Measurements from ENCODE around the gene VIM.

Gene VIM

DNA sequence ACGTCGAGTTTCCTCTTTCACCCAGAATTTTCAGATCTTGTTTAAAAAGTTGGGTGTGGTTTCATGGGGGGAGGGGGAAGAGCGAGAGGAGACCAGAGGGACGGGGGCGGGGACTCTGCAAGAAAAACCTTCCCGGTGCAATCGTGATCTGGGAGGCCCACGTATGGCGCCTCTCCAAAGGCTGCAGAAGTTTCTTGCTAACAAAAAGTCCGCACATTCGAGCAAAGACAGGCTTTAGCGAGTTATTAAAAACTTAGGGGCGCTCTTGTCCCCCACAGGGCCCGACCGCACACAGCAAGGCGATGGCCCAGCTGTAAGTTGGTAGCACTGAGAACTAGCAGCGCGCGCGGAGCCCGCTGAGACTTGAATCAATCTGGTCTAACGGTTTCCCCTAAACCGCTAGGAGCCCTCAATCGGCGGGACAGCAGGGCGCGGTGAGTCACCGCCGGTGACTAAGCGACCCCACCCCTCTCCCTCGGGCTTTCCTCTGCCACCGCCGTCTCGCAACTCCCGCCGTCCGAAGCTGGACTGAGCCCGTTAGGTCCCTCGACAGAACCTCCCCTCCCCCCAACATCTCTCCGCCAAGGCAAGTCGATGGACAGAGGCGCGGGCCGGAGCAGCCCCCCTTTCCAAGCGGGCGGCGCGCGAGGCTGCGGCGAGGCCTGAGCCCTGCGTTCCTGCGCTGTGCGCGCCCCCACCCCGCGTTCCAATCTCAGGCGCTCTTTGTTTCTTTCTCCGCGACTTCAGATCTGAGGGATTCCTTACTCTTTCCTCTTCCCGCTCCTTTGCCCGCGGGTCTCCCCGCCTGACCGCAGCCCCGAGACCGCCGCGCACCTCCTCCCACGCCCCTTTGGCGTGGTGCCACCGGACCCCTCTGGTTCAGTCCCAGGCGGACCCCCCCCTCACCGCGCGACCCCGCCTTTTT, at the start of gene VIM:
VIM (plus strand) TSS at position 151 of the 925 bp plus-strand sequence. CDS start 1,182 bp downstream, outside the sequence.
- peak; percentile 92 for DNase-seq (ENCODE audit: extremely low read depth, low read depth)
- peak; percentile 2 for TF ChIP-seq CTCF (IDR thresholded peaks at IDR 0.05; ENCODE audit: low read depth, low read length)

GRCh38 chr10:17179002-17179401, 49.0 kb upstream of the VIM start:
- DNase-seq (ENCODE audit: extremely low read depth, low read depth) = no peak
- TF ChIP-seq CTCF (IDR thresholded peaks at IDR 0.05; ENCODE audit: low read depth, low read length) = no peak

DNA sequence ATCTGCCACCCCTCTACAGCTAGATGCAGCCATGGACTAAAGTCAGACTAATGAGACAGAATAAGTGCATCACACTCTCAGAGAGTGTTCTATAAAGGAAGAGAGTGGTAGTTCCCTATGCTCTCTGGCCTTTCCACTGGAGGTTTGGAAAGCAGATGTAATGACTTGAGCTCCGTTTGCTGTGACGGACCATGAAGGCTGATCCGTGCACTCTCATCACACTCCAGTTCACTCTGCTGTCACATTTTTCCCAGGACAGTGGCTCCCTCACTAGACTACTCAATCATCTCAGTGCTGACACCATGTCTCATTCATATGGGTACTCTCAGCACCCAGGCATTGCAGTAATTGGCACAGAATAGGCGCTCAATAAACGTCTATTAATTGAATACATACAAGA, 46.9 kb upstream of the VIM start:
- TF ChIP-seq CTCF (IDR thresholded peaks at IDR 0.05; ENCODE audit: low read depth, low read length) = no peak
- no peak for DNase-seq (ENCODE audit: extremely low read depth, low read depth)

DNA sequence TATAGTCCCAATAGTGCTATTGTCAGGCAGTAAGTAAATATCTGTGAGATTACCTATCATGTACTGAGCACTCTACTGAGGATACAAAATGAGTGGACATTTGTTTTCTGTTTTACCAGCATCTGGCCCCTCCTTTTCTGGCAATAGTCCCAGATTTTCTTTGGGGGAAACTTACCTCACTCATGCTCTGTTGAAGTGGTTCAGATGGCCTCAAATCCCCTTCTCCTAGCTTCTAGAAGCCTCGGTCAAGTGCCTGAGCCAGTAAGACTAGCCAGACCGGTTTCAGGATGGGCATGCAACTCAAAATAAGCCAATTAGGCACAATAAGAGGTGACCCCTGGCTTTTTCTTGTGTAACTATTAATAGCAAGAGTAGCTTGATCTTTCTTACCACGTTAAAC, 46.3 kb upstream of the VIM start:
- no peak for DNase-seq (ENCODE audit: extremely low read depth, low read depth)
- TF ChIP-seq CTCF (IDR thresholded peaks at IDR 0.05; ENCODE audit: low read depth, low read length) = no peak

DNA sequence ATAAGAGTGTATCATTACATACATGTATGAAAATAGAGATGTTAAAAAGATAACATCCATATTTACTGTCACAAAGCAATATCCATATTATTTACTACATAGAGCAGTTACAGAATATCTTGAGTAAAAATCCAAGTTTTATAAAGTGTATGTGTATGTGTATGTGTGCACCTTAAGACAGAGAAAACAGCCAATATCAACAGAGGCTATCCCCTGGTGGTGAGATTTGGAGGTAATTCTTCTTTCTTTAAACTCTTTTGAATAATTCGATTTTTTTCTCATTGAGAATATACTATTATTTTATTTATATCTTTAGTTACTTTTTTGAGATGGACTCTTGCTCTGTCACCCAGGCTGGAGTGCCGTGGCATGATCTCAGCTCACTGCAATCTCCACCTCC, 44.9 kb upstream of the VIM start:
- DNase-seq (ENCODE audit: extremely low read depth, low read depth) = no peak
- TF ChIP-seq CTCF (IDR thresholded peaks at IDR 0.05; ENCODE audit: low read depth, low read length) = no peak

- TF ChIP-seq CTCF (IDR thresholded peaks at IDR 0.05; ENCODE audit: low read depth, low read length) = no peak
- no peak for DNase-seq (ENCODE audit: extremely low read depth, low read depth)
Measured at GRCh38 chr10:17185873-17186272, 42.2 kb upstream of the VIM start.

DNA sequence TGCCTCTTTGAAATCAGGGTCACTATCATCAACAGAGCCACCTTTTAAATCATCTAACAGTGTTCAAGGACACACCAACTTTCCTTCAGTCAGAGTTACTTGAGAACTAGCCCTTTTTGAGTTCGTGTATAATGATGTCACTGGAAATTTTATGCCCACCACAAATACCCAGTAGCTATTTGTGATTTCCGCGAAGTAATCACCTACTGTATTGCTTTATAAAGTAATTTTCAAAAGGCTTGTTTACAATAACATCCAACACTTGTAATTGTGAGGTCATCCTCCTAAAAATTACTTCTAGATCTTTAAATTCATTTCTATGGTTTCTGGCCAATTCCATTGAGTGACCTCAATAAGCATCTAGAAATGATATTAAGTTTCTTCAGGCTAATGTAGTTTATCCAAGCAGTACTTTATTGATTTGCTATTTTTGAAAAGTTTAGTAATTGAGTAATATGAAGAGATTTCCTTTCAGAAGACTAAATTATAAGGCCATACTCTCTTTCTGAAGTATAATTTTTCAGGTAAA, 39.3 kb upstream of the VIM start:
- no peak for TF ChIP-seq CTCF (IDR thresholded peaks at IDR 0.05; ENCODE audit: low read depth, low read length)
- no peak for DNase-seq (ENCODE audit: extremely low read depth, low read depth)
